Choroid plexus epithelial cell (primary cell): ENCODE results near the gene GNRHR.
"Not testable (repeated sequence)": the region's sequence is repeated elsewhere in the genome, so short reads cannot be mapped to it uniquely, and the experiment has no call there.

Experiments
- DNase-seq: peaks from one replicate; pipeline ENCODE4 v3.0.0-alpha.2; 2010; ENCODE audit warnings: low read depth
- H3K4me3 ChIP-seq: 2 replicates; pipeline ENCODE4 v1.5.1; 2011; ENCODE audit warnings: low read depth, mild to moderate bottlenecking, control low read depth, low read length, moderate library complexity
- TF ChIP-seq, protein P1 (sequence below): conservative IDR thresholded peaks from 2 replicates; pipeline ENCODE4 v1.5.1; 2011; ENCODE audit warnings: low read depth, mild to moderate bottlenecking, control low read depth, inconsistent platforms, low read length, moderate library complexity

The GNRHR gene

DNA sequence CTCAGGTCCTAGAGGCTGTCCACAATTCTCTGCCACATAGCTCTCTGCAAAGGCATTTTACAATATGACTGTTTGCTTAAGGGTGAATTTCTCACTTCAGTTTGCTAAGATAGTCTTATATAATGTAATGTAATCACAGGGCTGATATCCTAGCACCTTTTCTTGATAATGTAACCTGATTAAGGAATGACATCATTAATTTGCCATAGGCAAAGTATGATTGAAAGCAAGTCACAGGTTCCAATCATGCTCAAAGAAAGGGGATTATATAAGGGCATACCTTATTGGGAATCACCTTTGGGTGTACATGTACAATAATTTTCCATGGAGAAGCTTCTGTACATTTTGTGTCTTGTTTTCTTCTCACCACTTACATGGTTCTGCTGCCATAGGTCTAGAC, 18.9 kb downstream of the GNRHR start:
- TF ChIP-seq, protein P1, sequence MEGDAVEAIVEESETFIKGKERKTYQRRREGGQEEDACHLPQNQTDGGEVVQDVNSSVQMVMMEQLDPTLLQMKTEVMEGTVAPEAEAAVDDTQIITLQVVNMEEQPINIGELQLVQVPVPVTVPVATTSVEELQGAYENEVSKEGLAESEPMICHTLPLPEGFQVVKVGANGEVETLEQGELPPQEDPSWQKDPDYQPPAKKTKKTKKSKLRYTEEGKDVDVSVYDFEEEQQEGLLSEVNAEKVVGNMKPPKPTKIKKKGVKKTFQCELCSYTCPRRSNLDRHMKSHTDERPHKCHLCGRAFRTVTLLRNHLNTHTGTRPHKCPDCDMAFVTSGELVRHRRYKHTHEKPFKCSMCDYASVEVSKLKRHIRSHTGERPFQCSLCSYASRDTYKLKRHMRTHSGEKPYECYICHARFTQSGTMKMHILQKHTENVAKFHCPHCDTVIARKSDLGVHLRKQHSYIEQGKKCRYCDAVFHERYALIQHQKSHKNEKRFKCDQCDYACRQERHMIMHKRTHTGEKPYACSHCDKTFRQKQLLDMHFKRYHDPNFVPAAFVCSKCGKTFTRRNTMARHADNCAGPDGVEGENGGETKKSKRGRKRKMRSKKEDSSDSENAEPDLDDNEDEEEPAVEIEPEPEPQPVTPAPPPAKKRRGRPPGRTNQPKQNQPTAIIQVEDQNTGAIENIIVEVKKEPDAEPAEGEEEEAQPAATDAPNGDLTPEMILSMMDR: no peak
- no peak overlapping the region for H3K4me3 ChIP-seq
- DNase-seq: no peak

DNA sequence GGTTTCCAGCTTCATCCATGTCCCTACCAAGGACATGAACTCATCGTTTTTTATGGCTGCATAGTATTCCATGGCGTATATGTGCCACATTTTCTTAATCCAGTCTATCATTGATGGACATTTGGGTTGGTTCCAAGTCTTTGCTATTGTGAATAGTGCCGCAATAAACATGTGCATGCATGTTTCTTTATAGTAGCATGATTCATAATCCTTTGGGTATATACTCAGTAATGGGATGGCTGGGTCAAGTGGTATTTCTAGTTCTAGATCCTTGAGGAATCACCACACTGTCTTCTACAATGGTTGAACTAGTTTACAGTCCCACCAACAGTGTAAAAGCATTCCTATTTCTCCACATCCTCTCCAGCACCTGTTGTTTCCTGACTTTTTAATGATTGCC, 23.7 kb downstream of the GNRHR start:
- H3K4me3 ChIP-seq, DNase-seq: not testable (repeated sequence)

DNA sequence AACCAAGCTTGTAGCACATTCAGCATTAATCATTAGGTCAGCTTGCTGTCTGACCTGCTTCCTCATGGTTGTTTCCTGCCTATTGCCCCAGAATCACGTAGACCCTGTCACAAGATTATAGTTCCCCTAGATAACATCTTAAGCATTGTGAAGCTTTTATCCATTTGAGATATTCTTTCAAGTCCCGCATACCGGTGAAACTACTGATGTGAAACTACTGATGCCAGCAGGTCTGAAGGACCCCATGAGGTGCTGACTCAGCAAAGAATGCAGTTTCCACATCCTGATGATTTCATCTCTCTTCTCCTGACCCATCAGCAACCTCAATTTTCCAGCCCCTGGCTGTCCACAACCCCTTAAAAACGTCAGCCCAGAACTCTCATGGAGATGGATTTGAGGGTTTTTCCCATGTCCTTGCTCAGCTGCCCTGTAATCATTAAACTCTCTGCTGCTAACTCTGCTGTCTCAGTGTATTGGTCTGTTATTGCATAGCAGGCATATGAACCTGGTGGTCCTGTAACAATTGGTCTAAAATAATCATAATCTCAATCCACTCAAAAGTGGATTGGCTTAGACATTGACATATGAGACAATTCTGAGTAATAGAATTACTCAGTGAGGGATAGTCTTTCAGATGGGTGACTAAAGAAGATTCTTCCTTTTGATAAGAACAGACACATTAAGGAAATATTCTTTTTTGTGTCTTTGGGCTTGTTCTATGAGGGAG, 26.9 kb downstream of the GNRHR start:
- peak overlapping the region; percentile 20 for H3K4me3 ChIP-seq
- TF ChIP-seq, protein P1: no peak
- DNase-seq: peak; percentile 97

DNA sequence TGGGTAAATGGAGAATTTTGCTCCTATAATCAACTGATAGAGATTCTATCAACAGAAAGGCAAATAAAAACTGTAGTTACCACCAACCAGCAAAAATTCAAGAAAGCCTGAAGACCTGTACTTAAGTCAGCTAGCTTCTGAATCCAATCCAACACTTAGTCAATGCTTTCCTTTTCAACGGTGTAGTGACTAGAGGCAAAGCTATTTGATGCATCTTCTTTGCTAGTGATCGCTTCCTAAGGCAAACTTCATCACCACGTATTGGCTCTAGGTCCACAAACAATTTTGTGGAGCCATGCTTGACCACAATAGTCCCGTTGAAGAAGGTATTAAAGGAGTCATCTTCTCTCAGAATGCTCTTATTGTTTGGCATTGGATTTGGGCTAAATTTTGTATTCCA, 28.2 kb downstream of the GNRHR start:
- TF ChIP-seq, protein P1: no peak
- no peak overlapping the region for H3K4me3 ChIP-seq
- peak; percentile 78 for DNase-seq

DNA sequence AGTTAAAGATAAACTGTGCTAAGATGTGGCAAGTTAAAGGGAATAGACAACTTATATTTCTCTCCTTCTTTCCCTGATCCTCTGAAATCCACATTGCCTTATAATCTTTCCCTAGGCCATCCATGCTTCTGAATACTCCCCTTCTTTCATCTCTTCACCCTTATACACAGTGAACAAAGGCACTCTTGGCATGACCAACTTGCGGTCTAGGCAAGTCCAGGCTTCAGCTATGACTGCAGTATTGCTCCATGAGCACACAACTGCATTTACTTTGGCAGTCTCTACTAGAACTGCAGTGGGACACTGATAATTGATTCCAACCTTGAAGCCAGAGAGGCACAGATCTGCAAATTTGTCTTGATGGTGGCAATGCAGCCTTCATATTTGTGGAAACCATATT, 29.1 kb downstream of the GNRHR start:
- no peak overlapping the region for H3K4me3 ChIP-seq
- TF ChIP-seq, protein P1: no peak
- DNase-seq: no peak

DNA sequence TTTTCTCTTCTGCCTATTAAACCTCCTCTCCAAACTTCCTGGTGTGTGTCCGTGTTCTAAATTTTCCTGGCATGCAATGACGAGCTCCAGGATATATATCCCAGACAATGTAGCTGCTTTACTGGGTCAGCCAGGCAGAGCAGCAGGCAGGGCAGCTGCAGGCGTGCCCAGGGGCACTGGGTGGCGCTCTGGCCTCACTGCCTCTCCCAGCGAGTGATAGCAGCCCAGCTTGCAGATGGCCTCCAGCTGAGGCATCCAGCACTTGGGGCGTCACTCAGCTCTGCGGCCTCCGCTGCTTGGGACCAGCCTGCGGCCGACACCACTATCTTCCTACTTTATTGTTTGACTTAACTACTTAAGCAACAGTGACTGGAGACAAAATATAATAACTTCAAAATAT, 30.2 kb downstream of the GNRHR start:
- no peak for DNase-seq
- no peak overlapping the region for H3K4me3 ChIP-seq
- TF ChIP-seq, protein P1: peak; percentile 15

DNA sequence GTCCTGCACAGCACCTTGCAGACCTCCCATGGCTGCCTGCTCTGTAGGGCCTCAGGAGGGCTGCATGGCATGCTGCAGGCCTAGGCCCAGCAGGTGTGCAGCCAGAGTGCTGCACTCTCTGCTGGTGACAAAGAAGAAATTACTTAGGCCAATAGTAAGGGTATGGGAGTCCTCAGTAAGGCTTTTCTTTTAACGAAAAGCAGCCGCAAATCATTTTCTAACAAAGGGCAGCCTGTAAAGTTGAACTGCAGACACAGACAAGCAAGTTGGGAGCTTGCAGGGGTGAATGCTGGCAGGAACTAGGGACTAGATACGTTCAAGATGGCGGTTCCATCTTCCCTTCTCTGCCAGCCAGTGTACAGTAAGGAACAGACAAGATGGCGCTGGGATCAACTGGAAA, 30.8 kb downstream of the GNRHR start:
- DNase-seq: no peak
- TF ChIP-seq, protein P1: no peak
- no peak overlapping the region for H3K4me3 ChIP-seq
